ENCODE results near the gene FCHSD2. TPM values are rescaled to one million over a fixed set of nuclear protein-coding genes. Genes with fewer than 3 reads are reported as not detected.

Gene FCHSD2
- total RNA-seq, 1 donor from 2014 or later, result 18.9 TPM

- peaks cover 2% of the 10 kb centered on the region for H3K36me3 Mint-ChIP-seq (ENCODE audit: low read depth, unreplicated experiment)
- no peaks in the 10 kb centered on the region for H3K27me3 Mint-ChIP-seq (ENCODE audit: low read depth, unreplicated experiment)
- H3K27ac Mint-ChIP-seq (ENCODE audit: unreplicated experiment), result no peak overlapping the region
- DNase-seq (ENCODE audit: low read depth), result no peak
- H3K4me3 ChIP-seq (ENCODE audit: insufficient read depth, low read depth, low read length), result no peak overlapping the region
- H3K4me1 Mint-ChIP-seq (ENCODE audit: low read depth, unreplicated experiment), result no peaks in the 10 kb centered on the region
- H3K79me2 ChIP-seq (ENCODE audit: insufficient read depth, low read length), result no peaks in the 10 kb centered on the region
- H3K27me3 ChIP-seq (ENCODE audit: insufficient read depth, low read length), result no peaks in the 10 kb centered on the region
- H3K4me2 ChIP-seq (ENCODE audit: low read length), result no peak overlapping the region
- TF ChIP-seq, protein P1, sequence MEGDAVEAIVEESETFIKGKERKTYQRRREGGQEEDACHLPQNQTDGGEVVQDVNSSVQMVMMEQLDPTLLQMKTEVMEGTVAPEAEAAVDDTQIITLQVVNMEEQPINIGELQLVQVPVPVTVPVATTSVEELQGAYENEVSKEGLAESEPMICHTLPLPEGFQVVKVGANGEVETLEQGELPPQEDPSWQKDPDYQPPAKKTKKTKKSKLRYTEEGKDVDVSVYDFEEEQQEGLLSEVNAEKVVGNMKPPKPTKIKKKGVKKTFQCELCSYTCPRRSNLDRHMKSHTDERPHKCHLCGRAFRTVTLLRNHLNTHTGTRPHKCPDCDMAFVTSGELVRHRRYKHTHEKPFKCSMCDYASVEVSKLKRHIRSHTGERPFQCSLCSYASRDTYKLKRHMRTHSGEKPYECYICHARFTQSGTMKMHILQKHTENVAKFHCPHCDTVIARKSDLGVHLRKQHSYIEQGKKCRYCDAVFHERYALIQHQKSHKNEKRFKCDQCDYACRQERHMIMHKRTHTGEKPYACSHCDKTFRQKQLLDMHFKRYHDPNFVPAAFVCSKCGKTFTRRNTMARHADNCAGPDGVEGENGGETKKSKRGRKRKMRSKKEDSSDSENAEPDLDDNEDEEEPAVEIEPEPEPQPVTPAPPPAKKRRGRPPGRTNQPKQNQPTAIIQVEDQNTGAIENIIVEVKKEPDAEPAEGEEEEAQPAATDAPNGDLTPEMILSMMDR (IDR thresholded peaks at IDR 0.05; ENCODE audit: insufficient read depth, low read depth, low read length), result no peak
- no peak for TF ChIP-seq EZH2 (IDR thresholded peaks at IDR 0.05; ENCODE audit: insufficient read depth, low read length)
- no peak overlapping the region for H2AFZ ChIP-seq (ENCODE audit: low read depth, low read length)
- H3K4me3 Mint-ChIP-seq (ENCODE audit: unreplicated experiment), result no peak overlapping the region
- H3K4me1 ChIP-seq (ENCODE audit: insufficient read depth, low read length), result no peaks in the 10 kb centered on the region
- no peak overlapping the region for H3K27ac ChIP-seq (ENCODE audit: low read depth, low read length)
- no peaks in the 10 kb centered on the region for H3K9me3 Mint-ChIP-seq (ENCODE audit: unreplicated experiment)
- no peak overlapping the region for H3K9ac ChIP-seq (ENCODE audit: low read length)
- no peaks in the 10 kb centered on the region for H3K36me3 ChIP-seq (ENCODE audit: insufficient read depth, low read length)
- H4K20me1 ChIP-seq (ENCODE audit: insufficient read depth, low read length), result peaks cover 11% of the 10 kb centered on the region
- FAIRE-seq, result no peak
- no peaks in the 10 kb centered on the region for H3K9me3 ChIP-seq (ENCODE audit: insufficient read depth, low read depth, low read length)
Observed at GRCh38 chr11:72996959-72997358, 145.2 kb downstream of the FCHSD2 start.

DNA sequence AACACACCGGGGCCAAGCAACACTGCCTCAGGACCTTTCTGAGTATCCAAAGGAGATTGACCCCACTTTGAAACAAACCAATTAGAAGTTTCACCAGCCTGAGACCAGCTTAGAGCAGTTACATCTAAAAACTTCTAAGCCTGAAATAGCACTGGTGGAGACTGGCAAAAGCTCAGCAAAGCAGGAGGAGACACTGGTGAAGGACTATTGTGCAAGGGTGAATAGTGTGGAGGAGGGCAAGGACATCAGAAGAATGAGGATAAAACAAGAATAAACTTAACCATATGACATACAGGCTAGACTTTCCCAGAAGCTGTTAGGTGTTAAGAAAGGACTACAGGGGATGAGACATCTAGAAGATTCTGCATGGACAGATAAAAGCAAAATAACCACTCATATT is 152.4 kb downstream of the FCHSD2 start:
- TF ChIP-seq, protein P1 (IDR thresholded peaks at IDR 0.05; ENCODE audit: insufficient read depth, low read depth, low read length), result no peak
- no peak for TF ChIP-seq EZH2 (IDR thresholded peaks at IDR 0.05; ENCODE audit: insufficient read depth, low read length)
- Mint-ChIP-seq H3K4me3 (ENCODE audit: unreplicated experiment) (no peak overlapping the region), H3K9me3 (ENCODE audit: unreplicated experiment) (no peaks in the 10 kb centered on the region), H3K36me3 (ENCODE audit: low read depth, unreplicated experiment) (peaks cover 4% of the 10 kb centered on the region), H3K27ac (ENCODE audit: unreplicated experiment) (no peak overlapping the region), H3K4me1 (ENCODE audit: low read depth, unreplicated experiment) (peaks cover 5% of the 10 kb centered on the region), H3K27me3 (ENCODE audit: low read depth, unreplicated experiment) (no peaks in the 10 kb centered on the region)
- Histone ChIP-seq H3K27ac (ENCODE audit: low read depth, low read length) (no peak overlapping the region), H2AFZ (ENCODE audit: low read depth, low read length) (no peak overlapping the region), H3K36me3 (ENCODE audit: insufficient read depth, low read length) (peaks cover 4% of the 10 kb centered on the region), H3K4me1 (ENCODE audit: insufficient read depth, low read length) (no peaks in the 10 kb centered on the region), H3K4me3 (ENCODE audit: insufficient read depth, low read depth, low read length) (no peak overlapping the region), H3K79me2 (ENCODE audit: insufficient read depth, low read length) (no peaks in the 10 kb centered on the region), H3K9ac (ENCODE audit: low read length) (no peak overlapping the region), H3K9me3 (ENCODE audit: insufficient read depth, low read depth, low read length) (no peaks in the 10 kb centered on the region), H3K4me2 (ENCODE audit: low read length) (no peak overlapping the region), H3K27me3 (ENCODE audit: insufficient read depth, low read length) (no peaks in the 10 kb centered on the region), H4K20me1 (ENCODE audit: insufficient read depth, low read length) (no peaks in the 10 kb centered on the region)
- FAIRE-seq, result no peak
- no peak for DNase-seq (ENCODE audit: low read depth)

DNA sequence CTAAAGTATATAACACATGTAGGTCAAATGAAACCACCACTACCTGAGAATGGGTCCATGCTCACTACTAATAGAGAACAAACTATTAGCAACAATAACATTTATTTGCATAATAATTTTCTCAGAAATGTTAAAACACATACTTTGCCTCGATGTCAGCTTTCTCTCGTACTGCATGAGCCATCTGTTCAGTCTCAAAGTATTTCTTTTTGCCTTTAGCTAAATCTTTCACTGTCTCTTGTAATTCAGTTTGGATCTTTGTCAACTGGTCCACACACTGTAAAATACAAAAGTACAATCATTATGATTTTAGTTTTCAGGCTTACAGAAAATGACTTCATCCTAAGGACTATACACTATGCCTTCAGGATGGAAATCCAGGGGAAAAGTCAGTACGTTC is 153.3 kb downstream of the FCHSD2 start:
- no peaks in the 10 kb centered on the region for H3K27me3 Mint-ChIP-seq (ENCODE audit: low read depth, unreplicated experiment)
- DNase-seq (ENCODE audit: low read depth), result no peak
- peak; percentile 49 for FAIRE-seq

More for the DNA sequence above, 153.3 kb downstream of the FCHSD2 start:
- no peak for TF ChIP-seq EZH2 (IDR thresholded peaks at IDR 0.05; ENCODE audit: insufficient read depth, low read length)
- TF ChIP-seq, protein P1 (IDR thresholded peaks at IDR 0.05; ENCODE audit: insufficient read depth, low read depth, low read length), result no peak
- Histone ChIP-seq H3K4me1 (ENCODE audit: insufficient read depth, low read length) (no peaks in the 10 kb centered on the region), H3K79me2 (ENCODE audit: insufficient read depth, low read length) (no peaks in the 10 kb centered on the region), H3K36me3 (ENCODE audit: insufficient read depth, low read length) (peaks cover 9% of the 10 kb centered on the region), H3K4me3 (ENCODE audit: insufficient read depth, low read depth, low read length) (no peak overlapping the region), H3K9ac (ENCODE audit: low read length) (no peak overlapping the region), H2AFZ (ENCODE audit: low read depth, low read length) (no peak overlapping the region), H3K27me3 (ENCODE audit: insufficient read depth, low read length) (no peaks in the 10 kb centered on the region), H3K4me2 (ENCODE audit: low read length) (no peak overlapping the region), H4K20me1 (ENCODE audit: insufficient read depth, low read length) (no peaks in the 10 kb centered on the region), H3K27ac (ENCODE audit: low read depth, low read length) (no peak overlapping the region), H3K9me3 (ENCODE audit: insufficient read depth, low read depth, low read length) (no peaks in the 10 kb centered on the region)
- Mint-ChIP-seq H3K27ac (ENCODE audit: unreplicated experiment) (no peak overlapping the region), H3K36me3 (ENCODE audit: low read depth, unreplicated experiment) (peaks cover 4% of the 10 kb centered on the region), H3K4me1 (ENCODE audit: low read depth, unreplicated experiment) (peaks cover 7% of the 10 kb centered on the region), H3K9me3 (ENCODE audit: unreplicated experiment) (no peaks in the 10 kb centered on the region), H3K4me3 (ENCODE audit: unreplicated experiment) (no peak overlapping the region)

Data from astrocyte (in vitro differentiated cells and primary cell).